Measurements from ENCODE around the gene NPIPA5.
"Not testable (repeated sequence)": the region's sequence is repeated elsewhere in the genome, so short reads cannot be mapped to it uniquely, and the experiment has no call there.

Gene NPIPA5

DNA sequence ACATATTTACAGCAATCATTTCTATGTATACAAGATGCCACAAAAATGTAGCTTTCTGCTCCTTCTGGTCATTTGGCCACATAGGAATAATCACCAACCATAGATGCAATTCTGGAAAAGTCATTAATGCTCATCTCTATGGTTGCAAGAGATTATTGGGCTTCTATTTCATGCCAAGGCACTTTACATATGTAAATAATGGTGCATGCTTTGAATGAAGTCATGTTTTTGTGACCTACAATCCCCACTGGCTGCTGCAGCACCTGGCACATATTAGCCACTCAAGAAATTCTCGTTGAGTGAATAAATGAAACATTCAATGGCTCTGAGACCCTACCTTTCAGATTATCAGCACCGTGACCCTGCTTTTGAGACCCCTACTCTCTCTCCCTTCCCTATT, 47.1 kb downstream of the NPIPA5 start:
- DNase-seq (ENCODE audit: insufficient read length, low spot score); FAIRE-seq: not testable (repeated sequence)

DNA sequence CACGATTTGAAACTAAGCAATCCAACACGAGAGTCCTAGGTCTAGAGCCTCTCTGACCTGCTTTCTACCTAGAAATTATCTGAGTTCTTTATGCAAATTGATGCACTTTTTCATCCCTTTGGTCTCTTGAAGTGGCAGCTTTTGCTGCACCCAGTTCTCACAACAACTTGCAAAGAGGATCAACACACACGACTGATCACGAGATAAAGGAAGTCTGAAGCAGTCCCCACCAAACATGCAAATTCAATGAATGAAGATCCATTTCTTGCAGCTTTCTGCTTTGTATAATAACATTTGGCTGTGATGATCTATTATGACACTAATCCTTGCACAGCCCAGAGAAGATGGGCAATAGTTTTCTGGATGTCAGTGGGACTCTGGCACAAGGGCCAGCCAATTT, 53.1 kb downstream of the NPIPA5 start:
- FAIRE-seq; DNase-seq (ENCODE audit: insufficient read length, low spot score): not testable (repeated sequence)

DNA sequence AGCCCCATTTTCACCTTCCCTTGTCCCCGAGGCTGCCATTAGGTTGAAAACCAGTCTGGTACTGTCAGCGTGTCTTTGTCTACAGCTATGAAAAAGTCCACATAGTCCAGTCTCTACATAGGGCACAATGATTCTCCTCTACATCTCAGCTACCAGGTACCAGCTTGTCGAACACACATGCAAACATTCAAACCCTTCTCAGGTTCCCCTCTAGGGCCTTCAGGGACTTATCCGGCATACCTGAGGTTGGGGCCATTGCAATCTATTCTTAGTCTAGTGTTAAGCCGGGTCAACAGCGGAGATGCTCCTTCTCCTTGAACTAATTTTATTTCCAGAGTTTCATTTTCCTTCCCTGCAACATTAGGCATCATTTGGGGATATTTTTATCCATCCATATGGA, 54.7 kb downstream of the NPIPA5 start:
- FAIRE-seq; DNase-seq (ENCODE audit: insufficient read length, low spot score): not testable (repeated sequence)

DNA sequence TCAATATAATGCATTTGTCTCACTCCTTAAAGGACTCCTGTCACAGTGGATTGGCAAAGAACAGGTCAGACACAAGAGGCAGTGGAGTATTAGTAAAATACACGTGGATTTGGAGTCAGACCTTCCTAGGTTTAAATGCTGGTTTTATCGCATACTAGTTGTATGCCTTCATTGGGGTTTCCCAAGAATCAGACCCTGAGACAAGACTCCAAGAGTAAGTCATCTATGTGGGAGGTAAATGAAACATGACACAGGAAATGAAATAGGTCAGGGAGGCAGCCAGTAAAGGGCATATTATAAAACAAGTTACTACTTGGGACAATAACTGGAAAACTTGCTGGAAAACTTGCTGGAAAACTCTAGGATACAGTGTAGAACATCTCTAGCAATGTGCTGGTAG, 56.9 kb downstream of the NPIPA5 start:
- FAIRE-seq; DNase-seq (ENCODE audit: insufficient read length, low spot score): not testable (repeated sequence)

DNA sequence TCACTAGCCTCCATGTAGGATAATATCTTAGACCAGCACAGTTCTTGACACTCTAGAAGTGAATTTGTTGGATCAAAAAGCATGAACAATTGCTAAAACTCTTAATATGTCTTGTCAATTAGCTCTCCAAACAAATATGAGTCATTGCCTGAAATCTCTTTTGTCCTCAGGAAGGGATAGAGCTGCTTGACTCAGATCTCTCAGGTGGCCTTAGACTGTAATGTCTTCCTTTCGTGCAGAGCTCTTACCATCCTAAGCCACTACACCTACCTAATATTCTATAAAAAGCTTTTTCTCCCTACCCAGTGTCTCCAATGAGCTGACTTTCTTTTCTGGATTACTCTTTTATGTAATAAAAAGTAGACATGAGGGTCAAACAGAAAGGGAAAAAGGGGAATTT, 63.5 kb downstream of the NPIPA5 start:
- not testable (repeated sequence) for DNase-seq (ENCODE audit: insufficient read length, low spot score)

More for the DNA sequence above, 63.5 kb downstream of the NPIPA5 start:
- FAIRE-seq = not testable (repeated sequence)

All from H54 (cell line).